ENCODE measurements around the gene SMYD3. TPM values are rescaled to one million over a fixed set of nuclear protein-coding genes. Genes with fewer than 3 reads are reported as not detected.

SMYD3 gene
- total and polyA plus RNA-seq, 2 of the 4 experiments (the other 2 are of a cell fraction) = 26.5 to 37.6 TPM

GRCh38 chr1:246511203-246511602 is 4.1 kb upstream of the SMYD3 start:
- WGBS, 2 experiments (ENCODE audit: extremely low coverage in 2 of 2, insufficient read length in 1 of 2) = 100% methylated on average over 1 of the region's 7 CpGs; no CpG with 5 or more reads in 1 of the 2 experiments
- POLR2A ChIA-PET (ENCODE audit: unreplicated experiment) = no interaction called here

More at GRCh38 chr1:246511203-246511602, 4.1 kb upstream of the SMYD3 start:
- Histone ChIP-seq H2BK20ac (ENCODE audit: low read depth, low read length) (no peak overlapping the region), H3K23ac (ENCODE audit: low read depth, low read length) (no peak overlapping the region), H3K18ac (ENCODE audit: low read depth, low read length) (no peak overlapping the region), H2AFZ (replicated peaks; ENCODE audit: low read length, poor library complexity) (no peak overlapping the region), H3K27ac (ENCODE audit: insufficient read depth, low read length) (no peak overlapping the region), H2BK5ac (ENCODE audit: low read depth, low read length, poor library complexity, severe bottlenecking) (no peak overlapping the region), H2BK120ac (ENCODE audit: low read depth, low read length) (no peak overlapping the region), H3K4me3 (ENCODE audit: insufficient read depth, low read depth, low read length) (no peak overlapping the region), H4K5ac (ENCODE audit: low read depth, low read length) (no peak overlapping the region), H3K9me1 (ENCODE audit: insufficient read depth, low read length) (0 out of 2 replicates have a peak, but pooled peaks cover 2% of the 10 kb centered on the region), H2AK9ac (replicated peaks; ENCODE audit: low read depth, low read length, poor library complexity) (no peak overlapping the region), H3K4me1 (ENCODE audit: control insufficient read depth, insufficient read depth, low read length) (peaks cover under 1% of the 10 kb centered on the region; the same call in 1 of the 2 replicates), H3K79me1 (ENCODE audit: low read depth in 1 of 2, low read length in 2 of 2) (peaks cover 3 to 5% of the 10 kb centered on the region in 2 experiments; a peak in 2 of 4 replicates), H4K8ac (ENCODE audit: low read depth in 2 of 2, low read length in 2 of 2) (no peak overlapping the region), H3K4ac (ENCODE audit: low read depth, low read length) (no peak overlapping the region), H2AK5ac (ENCODE audit: low read depth, low read length) (no peak overlapping the region), H4K20me1 (ENCODE audit: insufficient read depth, low read length) (no peaks in the 10 kb centered on the region), H3K56ac (ENCODE audit: extremely low read depth, insufficient read depth, low read length) (no peak overlapping the region), H3K4me2 (ENCODE audit: low read depth, low read length) (no peak overlapping the region), H3K27me3 (ENCODE audit: control insufficient read depth, insufficient read depth, low read length) (no peaks in the 10 kb centered on the region), H2BK15ac (ENCODE audit: low read depth, low read length) (no peak overlapping the region), H3K9me3 (ENCODE audit: control insufficient read depth, insufficient read depth, low read length) (peaks cover 26% of the 10 kb centered on the region), H3K36me3 (ENCODE audit: control insufficient read depth, insufficient read depth, low read length) (no peaks in the 10 kb centered on the region), H3K9ac (ENCODE audit: low read depth, low read length) (no peak overlapping the region), H3K14ac (replicated peaks; ENCODE audit: low read depth, low read length) (no peak overlapping the region), H4K91ac (ENCODE audit: insufficient read depth, low read depth, low read length) (no peak overlapping the region)
- intact Hi-C loops (cut with micrococcal nuclease) (no loop called here), in situ Hi-C loops (cut with MboI; ENCODE audit: low sequenced_read_pairs) (no loop called here), dilution Hi-C loops (cut with HindIII; ENCODE audit: low sequenced_read_pairs, unreplicated experiment) (no loop called here)
- no TSS peak for BruUV-seq (replicated peaks)
- CTCF ChIA-PET = no interaction called here
- ATAC-seq (ENCODE audit: low read depth) = no peak
- no peak for DNase-seq
- no peak for TF ChIP-seq FOS (IDR thresholded peaks at IDR 0.05; ENCODE audit: low read depth, low read length)
- TF ChIP-seq MXI1 (IDR thresholded peaks at IDR 0.05; ENCODE audit: borderline replicate concordance, low read depth, low read length) = no peak
- no peak for TF ChIP-seq RCOR1 (IDR thresholded peaks at IDR 0.05; ENCODE audit: insufficient replicate concordance, low read length)
- no peak for TF ChIP-seq CHD1 (IDR thresholded peaks at IDR 0.05; ENCODE audit: low read depth, low read length)
- no peak for TF ChIP-seq ELK1 (IDR thresholded peaks at IDR 0.05; ENCODE audit: borderline replicate concordance, low read depth, low read length)
- TF ChIP-seq CTCF (conservative IDR thresholded peaks at IDR 0.05; ENCODE audit: low read depth, low read length) = no peak
- TF ChIP-seq RFX5 (IDR thresholded peaks at IDR 0.05; ENCODE audit: low read depth, low read length) = no peak
- TF ChIP-seq SMC3 (IDR thresholded peaks at IDR 0.05; ENCODE audit: low read depth, low read length) = no peak
- TF ChIP-seq BHLHE40 (IDR thresholded peaks at IDR 0.05; ENCODE audit: low read depth, low read length) = no peak
- no peak for TF ChIP-seq POLR2A (IDR thresholded peaks at IDR 0.05; ENCODE audit: low read depth, low read length)
